ENCODE results near the gene NOPCHAP1.
A peak's percentile ranks its signal among the peaks of the same experiment; 100 is the strongest.

The NOPCHAP1 gene

DNA sequence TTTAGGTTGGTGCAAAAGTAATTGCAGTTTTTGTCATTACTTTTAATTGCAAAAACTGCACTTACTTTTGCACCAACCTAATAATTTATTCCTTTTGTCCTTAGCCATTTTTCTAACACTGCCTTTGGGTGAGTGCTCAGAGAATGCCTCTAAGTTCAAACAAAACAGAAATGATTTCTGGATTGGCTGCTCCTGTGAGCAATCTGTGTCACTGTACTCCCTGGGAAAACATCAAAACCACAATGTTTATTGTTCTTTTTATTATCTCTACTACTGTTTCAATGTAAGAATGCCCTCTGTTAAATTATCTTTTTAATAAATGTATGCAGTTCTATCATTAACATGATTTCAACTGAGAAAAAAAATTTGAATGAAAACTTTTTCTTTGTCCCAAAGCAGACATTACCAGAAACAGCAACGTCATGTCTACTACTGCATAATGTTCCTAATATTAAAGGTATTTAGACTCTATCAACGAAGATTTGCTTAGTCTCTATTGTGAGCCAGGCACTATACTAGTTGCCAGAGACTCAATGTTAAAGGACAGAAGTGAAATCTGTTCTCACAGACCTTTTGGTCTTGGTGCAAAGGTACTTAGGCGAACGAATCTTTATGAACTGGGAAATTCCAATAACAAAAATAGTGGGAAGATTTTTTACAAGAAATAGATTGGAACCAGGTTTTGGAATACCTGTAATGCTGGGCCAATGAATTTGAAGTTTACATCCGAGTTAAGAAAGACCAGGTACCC is 34.2 kb upstream of the NOPCHAP1 start:
- no peak overlapping the region for H3K4me3 ChIP-seq (ENCODE audit: low read length)
- TF ChIP-seq, protein P1, sequence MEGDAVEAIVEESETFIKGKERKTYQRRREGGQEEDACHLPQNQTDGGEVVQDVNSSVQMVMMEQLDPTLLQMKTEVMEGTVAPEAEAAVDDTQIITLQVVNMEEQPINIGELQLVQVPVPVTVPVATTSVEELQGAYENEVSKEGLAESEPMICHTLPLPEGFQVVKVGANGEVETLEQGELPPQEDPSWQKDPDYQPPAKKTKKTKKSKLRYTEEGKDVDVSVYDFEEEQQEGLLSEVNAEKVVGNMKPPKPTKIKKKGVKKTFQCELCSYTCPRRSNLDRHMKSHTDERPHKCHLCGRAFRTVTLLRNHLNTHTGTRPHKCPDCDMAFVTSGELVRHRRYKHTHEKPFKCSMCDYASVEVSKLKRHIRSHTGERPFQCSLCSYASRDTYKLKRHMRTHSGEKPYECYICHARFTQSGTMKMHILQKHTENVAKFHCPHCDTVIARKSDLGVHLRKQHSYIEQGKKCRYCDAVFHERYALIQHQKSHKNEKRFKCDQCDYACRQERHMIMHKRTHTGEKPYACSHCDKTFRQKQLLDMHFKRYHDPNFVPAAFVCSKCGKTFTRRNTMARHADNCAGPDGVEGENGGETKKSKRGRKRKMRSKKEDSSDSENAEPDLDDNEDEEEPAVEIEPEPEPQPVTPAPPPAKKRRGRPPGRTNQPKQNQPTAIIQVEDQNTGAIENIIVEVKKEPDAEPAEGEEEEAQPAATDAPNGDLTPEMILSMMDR (IDR thresholded peaks at IDR 0.05; ENCODE audit: insufficient read depth, low read depth, low read length, missing control alignments), result no peak
- no peak for DNase-seq (ENCODE audit: low read depth)

DNA sequence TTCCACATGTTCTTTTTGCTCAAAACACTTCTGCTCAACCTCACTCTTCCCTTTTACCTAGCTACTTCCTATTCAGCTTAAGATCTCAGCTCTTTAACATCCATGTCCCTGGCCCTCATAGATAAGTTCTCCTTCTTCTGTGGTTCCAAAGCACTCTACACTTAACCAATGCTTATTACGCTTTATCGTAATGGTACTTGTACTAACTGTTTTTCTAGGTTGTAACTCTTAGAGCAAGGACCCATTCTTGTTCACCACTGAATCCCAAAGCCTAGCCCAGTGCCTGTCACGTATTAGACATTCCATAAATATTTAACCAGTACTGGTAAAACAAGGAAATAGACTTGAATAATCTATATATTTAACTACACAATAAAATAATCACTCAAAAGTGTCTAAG is 33.3 kb upstream of the NOPCHAP1 start:
- no peak for DNase-seq (ENCODE audit: low read depth)
- TF ChIP-seq, protein P1 (IDR thresholded peaks at IDR 0.05; ENCODE audit: insufficient read depth, low read depth, low read length, missing control alignments), result no peak
- H3K4me3 ChIP-seq (ENCODE audit: low read length), result no peak overlapping the region

DNA sequence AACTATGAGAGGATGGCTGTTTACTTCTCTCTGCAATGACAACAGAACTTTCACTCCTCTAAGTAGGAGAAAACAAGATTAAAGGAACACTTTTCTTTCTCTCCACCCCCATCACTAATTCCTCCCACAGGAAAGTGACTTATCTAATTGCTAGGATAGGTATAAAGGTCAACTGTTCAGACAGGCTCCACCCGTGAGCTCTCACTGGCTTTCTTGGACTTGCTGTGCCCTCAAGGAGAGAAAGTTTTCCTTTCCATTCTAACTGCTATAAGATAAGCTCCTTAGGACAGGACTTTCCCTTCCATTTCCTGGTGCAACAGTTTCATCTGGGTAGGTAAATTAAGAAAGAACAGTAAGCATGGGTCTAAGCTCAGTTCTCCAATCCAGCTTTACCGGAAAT is 32.8 kb upstream of the NOPCHAP1 start:
- H3K4me3 ChIP-seq (ENCODE audit: low read length), result no peak overlapping the region
- TF ChIP-seq, protein P1 (IDR thresholded peaks at IDR 0.05; ENCODE audit: insufficient read depth, low read depth, low read length, missing control alignments), result no peak
- no peak for DNase-seq (ENCODE audit: low read depth)

DNA sequence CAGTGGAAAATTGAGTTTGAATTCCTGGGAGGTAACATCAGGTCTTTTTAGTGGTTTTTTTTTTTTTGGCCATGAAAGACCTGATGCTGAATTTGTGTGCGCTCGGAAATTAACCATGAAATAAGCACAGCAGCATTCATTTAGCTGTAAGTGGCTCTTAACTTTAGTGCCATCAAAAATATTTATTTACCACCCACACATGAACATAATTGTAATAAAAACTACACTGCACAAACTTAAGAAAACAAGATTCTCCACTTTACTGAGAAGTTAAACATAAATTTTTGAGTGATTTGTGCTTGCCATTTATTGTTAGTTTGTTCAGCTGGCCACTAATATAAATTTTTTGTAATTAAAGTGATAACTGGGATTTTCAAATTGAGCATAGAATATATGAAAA is 30.4 kb upstream of the NOPCHAP1 start:
- no peak for DNase-seq (ENCODE audit: low read depth)
- H3K4me3 ChIP-seq (ENCODE audit: low read length), result no peak overlapping the region
- TF ChIP-seq, protein P1 (IDR thresholded peaks at IDR 0.05; ENCODE audit: insufficient read depth, low read depth, low read length, missing control alignments), result no peak

DNA sequence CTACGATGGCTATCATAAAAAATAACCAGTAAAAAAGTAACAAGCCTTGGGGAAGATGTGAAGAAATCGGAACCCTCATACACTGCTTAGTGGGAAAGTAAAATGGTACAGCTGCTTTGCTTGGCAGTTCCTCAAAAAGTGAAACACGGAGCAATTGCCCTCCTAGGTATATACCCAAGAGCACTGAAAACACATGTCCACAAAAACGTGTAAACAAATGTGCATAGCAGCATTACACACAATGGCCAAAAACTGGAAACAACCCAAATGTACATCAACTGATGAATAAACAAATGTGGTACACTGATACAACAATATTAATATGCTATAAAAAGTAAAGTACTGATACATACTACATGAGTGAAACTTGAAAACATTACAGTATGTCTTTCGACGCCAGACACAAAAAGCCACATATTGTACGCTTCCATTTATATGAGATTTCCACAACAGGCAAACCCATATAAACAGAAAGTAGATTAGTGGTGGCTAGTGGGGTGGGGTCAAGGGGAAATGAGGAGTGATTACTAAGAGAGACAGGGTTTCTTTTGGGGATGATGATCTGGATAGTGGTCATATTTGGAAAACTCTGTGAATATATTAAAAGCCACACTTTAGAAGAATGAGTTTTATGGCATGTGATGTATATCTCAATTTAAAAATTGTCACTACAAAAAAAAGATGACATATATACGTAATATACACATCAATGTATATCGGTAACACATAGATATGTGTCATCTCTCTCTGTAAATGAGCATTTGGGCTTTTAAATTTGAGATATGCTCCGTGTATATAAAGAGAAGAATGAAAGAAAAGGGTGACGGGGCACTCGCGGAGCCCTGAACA is 29.0 kb upstream of the NOPCHAP1 start:
- DNase-seq (ENCODE audit: low read depth), result no peak
- TF ChIP-seq, protein P1 (IDR thresholded peaks at IDR 0.05; ENCODE audit: insufficient read depth, low read depth, low read length, missing control alignments), result no peak
- H3K4me3 ChIP-seq (ENCODE audit: low read length), result no peak overlapping the region

DNA sequence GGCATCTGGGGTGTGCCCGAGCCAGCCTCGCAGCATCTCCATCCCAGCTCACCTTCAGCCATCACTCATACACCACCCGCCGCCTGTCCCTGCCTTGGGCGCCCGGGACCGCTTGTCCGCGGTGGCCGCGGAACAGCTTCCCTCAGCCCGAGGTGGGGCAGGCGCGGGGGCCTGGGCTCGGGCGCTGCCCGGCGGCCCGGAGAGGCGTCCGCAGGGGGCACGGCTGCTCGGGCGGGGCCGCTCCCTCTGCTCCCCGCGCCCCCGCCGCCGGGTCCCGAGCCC is 28.5 kb upstream of the NOPCHAP1 start:
- TF ChIP-seq, protein P1 (IDR thresholded peaks at IDR 0.05; ENCODE audit: insufficient read depth, low read depth, low read length, missing control alignments), result no peak
- DNase-seq (ENCODE audit: low read depth), result peak; percentile 29
- H3K4me3 ChIP-seq (ENCODE audit: low read length), result peak overlapping the region; percentile 53
